GM19238 (cell line): Measurements from ENCODE around the gene ATG16L2.
"Not testable (repeated sequence)": the region's sequence is repeated elsewhere in the genome, so short reads cannot be mapped to it uniquely, and the experiment has no call there.

Source experiments
- DNase-seq: peaks from one replicate; pipeline ENCODE4 v3.0.0; 2011; ENCODE audit warnings: low spot score; ENCODE audit not compliant: insufficient read length

ATG16L2 gene

GRCh38 chr11:72842653-72843330, 28.6 kb downstream of the ATG16L2 start:
- no peak for DNase-seq

- no peak for DNase-seq
These were observed 30.1 kb downstream of the ATG16L2 start for GRCh38 chr11:72844356-72844755.

- DNase-seq = no peak
These were observed 34.7 kb downstream of the ATG16L2 start for GRCh38 chr11:72848846-72849466.

- no peak for DNase-seq
These were observed 36.6 kb downstream of the ATG16L2 start for GRCh38 chr11:72850832-72851231.

GRCh38 chr11:72851726-72852125, 37.5 kb downstream of the ATG16L2 start:
- DNase-seq = no peak

GRCh38 chr11:72856065-72856464, 41.9 kb downstream of the ATG16L2 start:
- no peak for DNase-seq

GRCh38 chr11:72856551-72857345, 42.5 kb downstream of the ATG16L2 start:
- no peak for DNase-seq

- not testable (repeated sequence) for DNase-seq
These were observed 44.1 kb downstream of the ATG16L2 start for GRCh38 chr11:72858267-72858666.

- no peak for DNase-seq
These were observed 44.9 kb downstream of the ATG16L2 start for GRCh38 chr11:72859126-72859525.

GRCh38 chr11:72860010-72860409, 45.8 kb downstream of the ATG16L2 start:
- no peak for DNase-seq

GRCh38 chr11:72860592-72860991, 46.4 kb downstream of the ATG16L2 start:
- no peak for DNase-seq

GRCh38 chr11:72863091-72863490, 48.9 kb downstream of the ATG16L2 start:
- no peak for DNase-seq

- no peak for DNase-seq
These were observed 49.7 kb downstream of the ATG16L2 start for GRCh38 chr11:72863916-72864315.

GRCh38 chr11:72864702-72865655, 50.8 kb downstream of the ATG16L2 start:
- DNase-seq = no peak

- no peak for DNase-seq
These were observed 53.8 kb downstream of the ATG16L2 start for GRCh38 chr11:72867970-72868369.

GRCh38 chr11:72869831-72870230, 55.6 kb downstream of the ATG16L2 start:
- no peak for DNase-seq

- DNase-seq = no peak
These were observed 56.9 kb downstream of the ATG16L2 start for GRCh38 chr11:72871119-72871518.

GRCh38 chr11:72872012-72872411, 57.8 kb downstream of the ATG16L2 start:
- DNase-seq = no peak

GRCh38 chr11:72875736-72876135, 61.5 kb downstream of the ATG16L2 start:
- DNase-seq = no peak

GRCh38 chr11:72876147-72876546, 61.9 kb downstream of the ATG16L2 start:
- no peak for DNase-seq
